ENCODE measurements around the gene MED12L.

Gene MED12L

GRCh38 chr3:151415289-151415688 lies 329.8 kb downstream of the MED12L start:
- no peak for DNase-seq (ENCODE audit: low spot score)

DNA sequence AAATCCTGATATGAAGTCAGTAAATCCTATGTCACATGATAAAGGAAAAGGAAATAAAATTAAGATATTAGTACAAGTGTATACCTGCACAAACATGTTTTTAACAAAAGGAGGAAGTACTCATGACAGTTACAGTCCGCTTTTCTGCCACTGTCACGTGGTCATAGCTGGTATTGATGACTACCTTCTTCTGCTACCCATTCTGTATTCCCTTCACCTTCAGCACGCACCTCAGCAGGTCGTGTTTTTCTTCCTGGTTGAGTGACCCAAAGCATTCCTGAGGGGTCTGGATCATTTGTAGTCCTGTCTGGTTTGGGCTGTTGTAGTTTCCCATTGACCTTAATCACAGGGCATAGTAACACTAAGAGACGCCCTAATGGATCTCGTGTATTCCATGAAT lies 334.3 kb downstream of the MED12L start:
- DNase-seq (ENCODE audit: low spot score), result no peak

DNA sequence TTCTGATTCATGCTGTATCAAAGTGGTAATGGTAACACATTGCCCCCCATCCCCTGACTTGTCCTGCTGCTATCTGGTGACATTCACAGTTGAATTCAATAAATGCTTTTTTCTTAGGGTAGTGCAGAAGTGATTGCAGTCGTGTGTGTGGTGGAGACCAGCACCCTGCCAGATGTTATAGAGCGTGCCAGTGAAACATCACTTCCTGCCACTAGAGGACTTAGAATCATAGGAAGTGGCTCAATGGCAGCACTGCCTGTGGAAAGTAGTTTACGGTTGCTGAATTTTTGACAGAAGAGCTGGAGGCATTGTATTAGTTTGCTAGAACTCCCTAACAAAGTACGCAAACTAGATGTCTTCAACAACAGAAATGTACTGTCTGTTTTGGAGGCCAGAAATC lies 336.5 kb downstream of the MED12L start:
- DNase-seq (ENCODE audit: low spot score), result no peak

- no peak for DNase-seq (ENCODE audit: low spot score)
Measured at GRCh38 chr3:151423091-151423490, 337.6 kb downstream of the MED12L start.

- no peak for DNase-seq (ENCODE audit: low spot score)
Measured at GRCh38 chr3:151425627-151426340, 340.3 kb downstream of the MED12L start.

DNA sequence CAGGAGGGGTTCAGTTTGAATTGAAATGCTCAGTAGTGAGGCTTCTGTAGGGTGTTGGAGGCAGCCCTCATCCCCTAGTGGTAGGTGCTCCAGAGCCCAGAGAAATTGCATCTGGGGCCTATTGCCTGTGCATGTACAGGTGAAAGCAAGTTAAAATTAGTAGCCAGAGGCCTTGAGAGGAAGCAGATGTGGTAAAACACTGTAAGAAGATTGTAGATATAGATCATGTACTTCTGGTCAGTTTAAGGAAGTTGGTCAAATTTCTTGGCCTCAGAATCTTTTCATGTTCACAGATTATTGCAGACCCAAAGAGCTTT lies 340.8 kb downstream of the MED12L start:
- DNase-seq (ENCODE audit: low spot score), result no peak

DNA sequence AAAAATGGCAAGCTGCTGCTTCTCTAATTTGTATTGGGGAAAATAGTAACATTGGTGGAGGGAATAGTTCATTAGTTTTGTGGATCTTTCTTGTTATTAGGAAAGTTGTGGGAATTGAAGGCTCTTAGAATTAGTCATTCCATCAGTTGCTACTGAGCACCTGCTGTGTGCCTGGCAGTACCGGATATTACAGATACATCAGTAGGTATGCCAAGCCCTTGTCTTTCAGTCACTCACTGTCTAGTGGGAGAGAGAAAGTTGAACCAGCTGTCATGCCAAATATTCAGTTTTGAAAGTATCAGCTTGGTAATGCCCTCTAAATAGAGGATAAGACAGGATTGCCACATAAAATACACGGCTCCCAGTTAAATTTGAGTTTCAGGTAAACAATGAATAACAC lies 342.9 kb downstream of the MED12L start:
- no peak for DNase-seq (ENCODE audit: low spot score)

- DNase-seq (ENCODE audit: low spot score), result no peak
Measured at GRCh38 chr3:151430821-151431484, 345.5 kb downstream of the MED12L start.

DNA sequence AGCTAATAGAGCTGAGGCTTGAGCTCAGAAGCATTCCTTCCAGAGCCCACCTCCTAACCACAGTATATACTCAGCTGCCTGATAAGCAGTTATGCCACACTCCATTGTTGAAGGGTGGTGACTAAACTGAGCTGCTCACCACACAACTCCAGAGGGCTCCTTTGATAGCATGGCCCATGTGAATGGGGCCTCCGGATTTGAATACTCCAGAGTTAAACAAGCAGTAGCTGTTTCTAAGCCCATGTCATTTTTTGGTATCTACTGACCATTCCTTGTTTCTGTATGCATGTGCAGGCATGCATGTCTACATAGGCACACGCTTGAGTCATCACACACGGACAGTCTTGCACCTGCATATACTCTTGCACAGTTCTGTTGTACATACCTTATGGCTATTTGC lies 346.5 kb downstream of the MED12L start:
- no peak for DNase-seq (ENCODE audit: low spot score)

DNA sequence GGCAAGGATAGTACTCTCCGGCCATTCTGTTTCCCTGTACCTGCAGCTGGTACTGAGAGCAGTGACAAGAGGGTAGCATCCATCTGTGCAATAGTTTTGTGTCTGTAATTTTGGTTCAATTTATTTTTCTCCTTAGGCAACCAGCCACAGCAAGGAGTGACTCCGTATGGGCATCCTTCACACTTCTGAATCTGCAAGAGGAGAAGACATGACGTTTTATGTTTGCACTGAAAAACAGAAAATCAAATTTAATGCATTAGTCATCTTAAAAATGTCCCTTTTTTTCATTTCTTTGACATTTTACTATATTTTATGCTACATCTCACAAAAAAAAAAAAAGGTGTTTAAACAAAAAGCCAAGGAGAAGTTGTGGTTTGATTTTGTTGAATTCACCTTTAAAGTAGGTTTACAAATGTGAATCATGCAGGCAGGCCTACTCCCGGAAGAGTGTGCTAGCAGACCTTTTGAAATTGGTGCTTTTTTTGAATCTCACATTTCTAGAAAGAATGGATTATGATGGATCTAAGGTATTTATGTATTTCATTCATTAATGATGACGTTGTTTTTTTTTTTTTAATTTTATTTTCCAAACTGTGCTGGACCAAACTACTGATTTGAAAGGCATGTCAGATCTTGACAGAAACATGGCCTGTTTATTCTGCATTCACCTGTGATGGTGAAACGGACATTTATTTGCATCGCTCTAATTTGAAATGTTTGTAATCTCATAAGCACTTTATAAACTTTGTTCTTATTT lies 347.3 kb downstream of the MED12L start:
- DNase-seq (ENCODE audit: low spot score), result no peak

DNA sequence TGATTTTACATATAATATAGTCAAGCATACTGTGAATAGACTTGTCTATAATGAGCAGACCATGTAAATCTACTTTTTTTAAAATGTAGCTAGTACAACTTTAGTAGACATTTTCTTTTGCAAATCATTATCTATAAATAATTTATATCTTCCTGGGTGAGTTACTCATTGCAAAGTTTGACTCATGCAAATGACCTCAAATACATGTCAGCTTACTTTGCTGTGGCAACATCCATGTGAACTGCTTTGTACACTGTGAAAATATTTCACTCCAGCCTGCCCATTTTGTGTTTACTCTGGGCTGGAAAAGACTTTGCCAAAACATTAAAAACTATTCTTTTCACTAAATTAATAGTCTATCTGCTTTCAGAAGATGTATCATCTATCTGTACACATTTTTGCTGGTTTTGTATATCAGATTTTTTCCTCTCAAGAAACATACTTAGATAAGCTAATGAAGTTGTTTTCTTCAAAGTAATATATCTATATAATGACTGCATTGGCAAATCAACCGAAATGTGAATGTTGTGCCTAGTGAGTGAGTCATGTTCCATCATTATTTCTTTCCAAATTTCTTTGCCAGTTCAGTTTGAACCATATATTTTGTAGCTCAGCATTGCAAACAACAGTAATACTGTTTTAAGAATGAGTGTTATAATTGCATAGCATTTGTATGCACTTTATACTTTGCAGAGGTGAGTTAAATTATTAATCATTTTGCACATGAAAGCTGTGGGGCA lies 348.9 kb downstream of the MED12L start:
- peak; percentile 78 for DNase-seq (ENCODE audit: low spot score)

- no peak for DNase-seq (ENCODE audit: low spot score)
Measured at GRCh38 chr3:151436675-151437446, 351.4 kb downstream of the MED12L start.

DNA sequence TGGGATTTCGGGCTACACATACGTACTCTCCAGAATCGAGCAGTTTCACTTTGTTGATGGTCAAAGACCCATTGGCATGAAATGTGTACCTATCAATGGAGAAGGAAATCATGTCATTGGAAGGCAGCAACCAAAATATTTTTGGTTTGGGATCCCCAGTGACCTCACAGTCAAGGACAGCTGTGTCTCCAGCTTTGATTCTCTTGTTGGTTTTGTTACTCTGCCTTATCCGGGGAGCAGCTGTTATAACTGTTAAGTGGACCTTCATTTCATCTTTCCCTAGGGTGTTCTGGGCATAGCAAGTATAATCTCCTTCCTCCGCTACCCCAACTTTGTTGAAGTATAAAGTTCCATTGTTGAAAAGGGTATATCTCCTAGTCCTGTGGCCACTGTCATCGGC lies 352.4 kb downstream of the MED12L start:
- no peak for DNase-seq (ENCODE audit: low spot score)

- peak; percentile 73 for DNase-seq (ENCODE audit: low spot score)
Measured at GRCh38 chr3:151439652-151440125, 354.2 kb downstream of the MED12L start.

- no peak for DNase-seq (ENCODE audit: low spot score)
Measured at GRCh38 chr3:151440940-151441339, 355.5 kb downstream of the MED12L start.

- DNase-seq (ENCODE audit: low spot score), result no peak
Measured at GRCh38 chr3:151443583-151443982, 358.1 kb downstream of the MED12L start.

DNA sequence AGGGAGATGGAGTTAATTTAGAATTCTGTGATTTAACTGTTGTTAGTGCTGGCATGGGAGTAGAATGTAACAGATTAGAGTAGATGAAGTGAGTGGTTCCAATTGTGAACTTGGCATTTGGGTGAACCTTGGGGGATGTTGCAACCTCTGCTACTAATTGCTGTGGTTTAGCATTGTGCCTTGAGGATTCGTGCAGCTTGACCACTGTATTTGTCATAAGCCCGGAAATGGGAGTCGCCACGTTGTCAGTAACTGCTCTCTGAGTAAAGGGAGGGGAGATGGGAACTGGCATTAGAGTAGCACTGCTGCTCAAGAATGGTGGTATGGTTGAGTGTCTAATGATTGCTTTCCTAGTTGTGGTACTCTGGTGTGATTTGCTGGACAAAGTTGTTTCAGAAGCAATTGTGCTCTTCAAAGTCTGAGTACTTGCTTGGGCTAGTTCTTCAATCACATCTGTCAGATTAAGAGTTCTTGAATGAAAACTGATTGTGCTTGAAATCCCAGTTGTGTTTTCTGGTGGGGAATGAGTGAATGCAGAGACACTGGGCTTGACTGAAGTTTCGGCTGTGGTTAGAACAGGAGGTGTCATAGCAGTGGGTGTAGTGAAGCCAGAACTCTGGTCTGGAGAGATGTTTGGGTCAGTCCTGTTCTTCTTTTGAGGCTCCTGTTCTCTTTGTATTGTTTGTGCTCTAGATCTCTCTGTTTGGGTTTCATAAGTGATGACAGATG lies 360.0 kb downstream of the MED12L start:
- peak; percentile 91 for DNase-seq (ENCODE audit: low spot score)

- DNase-seq (ENCODE audit: low spot score), result no peak
Measured at GRCh38 chr3:151446002-151446340, 360.5 kb downstream of the MED12L start.

DNA sequence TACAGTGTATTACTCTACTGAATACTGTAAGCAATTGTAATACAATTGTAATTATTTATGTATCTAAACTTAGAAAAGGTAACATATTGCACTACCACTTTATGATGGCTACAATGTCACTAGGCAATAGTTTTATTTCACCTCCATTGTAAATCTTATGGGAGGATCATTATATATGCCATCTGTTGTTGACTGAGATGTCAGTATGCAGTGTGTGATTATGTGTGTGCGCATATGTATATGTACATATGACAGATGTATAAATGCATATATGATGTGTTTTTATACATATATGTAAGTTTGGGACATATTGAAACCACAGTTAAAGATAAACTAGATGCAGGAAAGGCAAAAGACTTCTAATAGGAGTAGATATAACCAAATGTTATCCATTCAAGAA lies 366.9 kb downstream of the MED12L start:
- no peak for DNase-seq (ENCODE audit: low spot score)

DNA sequence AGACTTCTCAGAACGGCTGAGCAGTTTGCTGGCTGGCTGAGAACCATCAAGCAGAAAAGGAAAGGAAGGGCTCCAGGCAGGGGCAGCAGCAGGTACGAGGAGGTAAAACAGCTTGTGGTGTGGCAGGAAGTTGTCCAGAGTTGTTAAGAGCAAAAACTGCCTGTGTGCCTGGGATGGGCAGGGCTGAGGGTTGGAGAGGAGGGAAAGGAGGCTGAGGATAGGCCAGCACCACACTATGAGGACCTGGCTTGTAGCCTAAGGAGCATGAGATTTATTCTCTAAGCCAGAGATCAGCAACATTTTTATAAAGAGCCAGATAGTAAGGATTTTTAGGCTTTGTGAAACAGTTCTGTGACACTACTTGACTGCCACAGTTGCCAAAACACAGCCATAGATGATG lies 367.4 kb downstream of the MED12L start:
- DNase-seq (ENCODE audit: low spot score), result no peak

GRCh38 chr3:151456065-151456464 lies 370.6 kb downstream of the MED12L start:
- DNase-seq (ENCODE audit: low spot score), result no peak
